HepG2 (cell line): ENCODE measurements around the gene RNF38. TPM values are rescaled to one million over a fixed set of nuclear protein-coding genes. Genes with fewer than 3 reads are reported as not detected.
"Not testable (repeated sequence)": the region's sequence is repeated elsewhere in the genome, so short reads cannot be mapped to it uniquely, and the experiment has no call there.

Experiments
- ATAC-seq: fragments of 200-7000 bp; cut with Tn5 transposase; 3 replicates; pipeline ENCODE4 v1.9.1; 2020; ENCODE audit warnings: mild to moderate bottlenecking, moderate library complexity
- BruUV-seq: library from RNA; stranded (reverse); fragments of 400-500 nt; replicated peaks from 2 replicates; lab custom pipeline; 2021; lab: Mats Ljungman, UMichigan
- CTCF ChIA-PET: fragments of 300-600 bp; formaldehyde crosslinking; extraction: SDS; loops from one replicate; lab custom pipeline; 2021; ENCODE audit warnings: low total read pairs, inconsistent platforms, low intra/inter-chr PET ratio; lab: Yijun Ruan, JAX
- POLR2A ChIA-PET: fragments of 350-600 bp; sonication (Branson Sonifier 250); formaldehyde crosslinking; loops from one replicate; lab custom pipeline; 2020; ENCODE audit warnings: antibody characterized with exemption, inconsistent platforms; lab: Yijun Ruan, JAX
- DNase-seq: peaks from one replicate; pipeline ENCODE4 v3.0.0-alpha.2; 2015; ENCODE audit warnings: low spot score
- FAIRE-seq: peaks from 3 replicates; lab custom pipeline; 2011; peaks lifted over from hg19 to GRCh38; lab: Jason Lieb, UNC
- H2AFZ ChIP-seq: one replicate; pipeline ENCODE4 v1.6.1; 2011; ENCODE audit warnings: low read length, inconsistent platforms
- H3K27ac ChIP-seq: fragments of 300-600 bp; 3 replicates; pipeline ENCODE4 v1.8.0; 2011; ENCODE audit warnings: mixed run types, mild to moderate bottlenecking, mixed read lengths, low read length, inconsistent platforms; ENCODE audit not compliant: insufficient read depth; ENCODE audit errors: extremely low read length
- H3K27me3 ChIP-seq, 2 experiments: fragments of 200-600 bp in 1 of 2; 2 replicates in 1 of 2; 3 replicates in 1 of 2; pipeline versions ENCODE4 v1.6.0 to v1.8.0; 2011; ENCODE audit warnings: low read length in 2 of 2, mild to moderate bottlenecking in 2 of 2, moderate library complexity in 2 of 2, inconsistent platforms in 1 of 2; ENCODE audit not compliant: insufficient read depth in 2 of 2, control insufficient read depth in 1 of 2
- H3K36me3 ChIP-seq, 2 experiments: fragments of 200-600 bp in 1 of 2; replicated peaks in 1 of 2; 2 replicates in 1 of 2; 3 replicates in 1 of 2; pipeline versions ENCODE4 v1.5.1 to v1.8.0; 2011; ENCODE audit warnings: low read length in 2 of 2, inconsistent platforms in 1 of 2; ENCODE audit not compliant: insufficient read depth in 2 of 2, control insufficient read depth in 1 of 2
- H3K4me1 ChIP-seq: 2 replicates; pipeline ENCODE4 v1.5.1; 2012; ENCODE audit warnings: low read length, inconsistent platforms; ENCODE audit not compliant: insufficient read depth
- H3K4me2 ChIP-seq: 2 replicates; pipeline ENCODE4 v1.6.0; 2011; ENCODE audit warnings: low read depth, low read length, inconsistent platforms
- H3K4me3 ChIP-seq, 3 experiments: fragments of 200-600 bp in 1 of 3; sonication (generic), shearing (Covaris generic) in 1 of 3; replicated peaks in 1 of 3; 2 replicates each; pipeline ENCODE4 v1.5.1; 2011 to 2016; ENCODE audit warnings: low read length in 3 of 3, inconsistent platforms in 2 of 3, low read depth in 2 of 3, mild to moderate bottlenecking in 2 of 3, control low read depth in 1 of 3, mixed read lengths in 1 of 3; ENCODE audit not compliant: insufficient read depth in 1 of 3
- H3K79me2 ChIP-seq: one replicate; pipeline ENCODE4 v1.6.1; 2011; ENCODE audit warnings: low read length, inconsistent platforms; ENCODE audit not compliant: insufficient read depth
- H3K9ac ChIP-seq: 2 replicates; pipeline ENCODE4 v1.6.0; 2011; ENCODE audit warnings: mild to moderate bottlenecking, low read depth, low read length, inconsistent platforms; ENCODE audit not compliant: insufficient read depth
- H3K9me3 ChIP-seq: 2 replicates; pipeline ENCODE4 v1.5.1; 2012; ENCODE audit warnings: mild to moderate bottlenecking, low read length
- H4K20me1 ChIP-seq: 2 replicates; pipeline ENCODE4 v1.6.0; 2011; ENCODE audit warnings: inconsistent platforms, mild to moderate bottlenecking, low read length, moderate library complexity; ENCODE audit not compliant: insufficient read depth
- LCORL ChIP-seq, 2 experiments: fragments of 450-650 bp in 1 of 2; sonication (generic) in 1 of 2; formaldehyde crosslinking in 1 of 2; IDR thresholded peaks; 2 replicates each; pipeline versions ENCODE4 v1.5.0 to v1.6.1; 2017 to 2020; ENCODE audit warnings: antibody characterized with exemption in 1 of 2, missing genetic modification reagents in 1 of 2
- PAF1 ChIP-seq: IDR thresholded peaks from 2 replicates; pipeline ENCODE4 v1.6.1; 2016; ENCODE audit warnings: missing genetic modification reagents, missing compliant biosample characterization
- RBM22 ChIP-seq: fragments of 200-400 bp; formaldehyde crosslinking; optimal IDR thresholded peaks from 2 replicates; pipeline ENCODE3; 2017; ENCODE audit warnings: mild to moderate bottlenecking, low read length, moderate library complexity
- RXRB ChIP-seq: IDR thresholded peaks from 2 replicates; pipeline ENCODE4 v1.6.1; 2016; ENCODE audit warnings: borderline replicate concordance, missing genetic modification reagents, missing compliant biosample characterization
- ZFP41 ChIP-seq: sonication (generic); formaldehyde crosslinking; IDR thresholded peaks from 2 replicates; pipeline ENCODE4 v1.4.0; 2020; ENCODE audit warnings: mild to moderate bottlenecking, missing genetic modification reagents, borderline replicate concordance
- ZKSCAN5 ChIP-seq: sonication (generic); formaldehyde crosslinking; IDR thresholded peaks from 2 replicates; pipeline ENCODE4 v1.5.1; 2020; ENCODE audit warnings: mild to moderate bottlenecking, missing genetic modification reagents
- ZNF362 ChIP-seq: sonication (generic); formaldehyde crosslinking; IDR thresholded peaks from 2 replicates; pipeline ENCODE4 v1.4.0; 2020; ENCODE audit warnings: missing genetic modification reagents, mild to moderate bottlenecking, borderline replicate concordance
- ZSCAN25 ChIP-seq: sonication (generic); formaldehyde crosslinking; IDR thresholded peaks from 2 replicates; pipeline ENCODE4 v1.8.0; 2022; ENCODE audit warnings: mild to moderate bottlenecking, missing genetic modification reagents
- WGBS: methylation state at CpG from one replicate; pipeline ENCODE4 v1.1.6; 2017; ENCODE audit warnings: low lambda C conversion rate; 5-methylcytosine and 5-hydroxymethylcytosine counted together
- in situ Hi-C: cut with HindIII; loops from 2 replicates; pipeline ENCODE4 v1.10.0; 2017; ENCODE audit warnings: low pct_unique_long_range_greater_than_20kb; ENCODE audit not compliant: extremely low pct_ligation_motif_present
- intact Hi-C: fragments of 100-400 bp; cut with micrococcal nuclease; formaldehyde crosslinking; loops from one replicate; pipeline ENCODE4 v1.10.0; 2022; ENCODE audit not compliant: unreplicated experiment
- polyA plus RNA-seq, 8 experiments: library from polyadenylated mRNA; depleted of rRNA in 3 of 8; stranded (reverse) in 7 of 8; unstranded in 1 of 8; fragments of >200 nt; fragmentation: Illumina TruSeq in 4 of 8; extraction: Trizol in 4 of 8; gene quantifications; 2 replicates each; pipeline versions ENCODE4 v1.2.1 to v1.2.3, GENCODE V29; 2011 to 2016; ENCODE audit warnings: low read depth in 4 of 8, missing spikeins in 1 of 8, mixed read lengths in 1 of 8; ENCODE audit not compliant: insufficient read depth in 1 of 8
- total RNA-seq, 5 experiments: library from RNA; depleted of rRNA; stranded (reverse); fragments of >200 nt; fragmentation: Illumina TruSeq; extraction: Trizol; gene quantifications; 2 replicates each; pipeline ENCODE4 v1.2.3, GENCODE V29; 2016; ENCODE audit warnings: low read depth in 1 of 5

RNF38 gene
- total and polyA plus RNA-seq, 2 of the 13 experiments (the other 11 are each of a cell fraction or from before 2014, with no cell fraction given): 9.1 to 32.1 TPM

GRCh38 chr9:36448017-36448416 is 47.9 kb upstream of the RNF38 start:
- 69% methylated on average over 1 of the region's 1 CpG for WGBS
- no peak overlapping the region for H3K27ac ChIP-seq
- no peaks in the 10 kb centered on the region for H4K20me1 ChIP-seq
- CTCF ChIA-PET: interaction anchor here (4.2 kb wide), 1 partner anchor 42 kb away, joined by 106 read pairs; no protein-coding TSS in a partner anchor
- no peak for TF ChIP-seq PAF1
- no peak for TF ChIP-seq ZKSCAN5
- no peak for TF ChIP-seq ZFP41 (CRISPR knock-in tag)
- no peak for TF ChIP-seq RBM22
- no peak for TF ChIP-seq ZSCAN25 (CRISPR knock-in tag)
- TF ChIP-seq RXRB (CRISPR knock-in tag): no peak
- no peak for TF ChIP-seq LCORL (IDR thresholded peaks at IDR 0.05)
- TF ChIP-seq LCORL (CRISPR knock-in tag; IDR thresholded peaks at IDR 0.05): no peak
- H3K36me3 ChIP-seq: no peaks in the 10 kb centered on the region
- DNase-seq (no peak), ATAC-seq (no peak), FAIRE-seq (no peak)
- in situ Hi-C loops: loop anchor here (5.0 kb wide), 1 partner anchor 41 kb away; no protein-coding TSS in a partner anchor
- H2AFZ ChIP-seq: no peak overlapping the region
- H3K27me3 ChIP-seq: no peaks in the 10 kb centered on the region
- peaks cover 14% of the 10 kb centered on the region for H3K4me1 ChIP-seq
- no peaks in the 10 kb centered on the region for H3K9me3 ChIP-seq
- no TSS peak for BruUV-seq
- H3K4me3 ChIP-seq: no peak overlapping the region
- H3K79me2 ChIP-seq: peaks cover 7% of the 10 kb centered on the region
- POLR2A ChIA-PET: no interaction called here
- no peak overlapping the region for H3K9ac ChIP-seq
- H3K4me2 ChIP-seq: no peak overlapping the region
- intact Hi-C loops: no loop called here

GRCh38 chr9:36446678-36447077 is 46.6 kb upstream of the RNF38 start:
- 96% methylated on average over 10 of the region's 10 CpGs for WGBS
- intact Hi-C loops, H3K4me3 ChIP-seq, H3K27me3 ChIP-seq, POLR2A ChIA-PET, H3K4me2 ChIP-seq, H2AFZ ChIP-seq, FAIRE-seq, H3K36me3 ChIP-seq, H3K27ac ChIP-seq, H3K79me2 ChIP-seq, CTCF ChIA-PET, H4K20me1 ChIP-seq, DNase-seq, H3K9ac ChIP-seq, ATAC-seq, H3K9me3 ChIP-seq, BruUV-seq: not testable (repeated sequence)
- in situ Hi-C loops: loop anchor here (5.0 kb wide), 1 partner anchor 39 kb away; no protein-coding TSS in a partner anchor
- H3K4me1 ChIP-seq: peaks cover 14% of the 10 kb centered on the region
- TF ChIP-seq ZNF362 (CRISPR knock-in tag): 0 out of 2 replicates have a peak, but pooled peaks have one; percentile 24
